Panc1 (cell line): ENCODE data around the gene GRM3. TPM values are rescaled to one million over a fixed set of nuclear protein-coding genes. Genes with fewer than 3 reads are reported as not detected.

Source experiments
- ATAC-seq: fragments of 200-7000 bp; cut with Tn5 transposase; 2 replicates; pipeline ENCODE4 v1.9.1; 2020; ENCODE audit warnings: mild to moderate bottlenecking, moderate library complexity
- BruUV-seq: library from RNA; stranded (reverse); fragments of 400-500 nt; replicated peaks from 2 replicates; lab custom pipeline; 2021; lab: Mats Ljungman, UMichigan
- CTCF ChIA-PET: fragments of 300-600 bp; sonication (Branson Sonifier 250); formaldehyde crosslinking; loops from one replicate; lab custom pipeline; 2022; ENCODE audit warnings: antibody characterized with exemption; lab: Charles Lee
- POLR2A ChIA-PET: fragments of 300-600 bp; sonication (Branson Sonifier 250); formaldehyde crosslinking; loops from one replicate; lab custom pipeline; 2022; ENCODE audit warnings: antibody characterized with exemption; lab: Charles Lee
- DNase-seq: peaks from one replicate; pipeline ENCODE4 v3.0.0-alpha.2; 2010; ENCODE audit warnings: low read depth, low spot score
- H3K27ac ChIP-seq: 2 replicates; pipeline ENCODE4 v1.5.1; 2011; ENCODE audit warnings: mild to moderate bottlenecking, low read length, inconsistent platforms
- H3K27me3 ChIP-seq: fragments of 200-500 bp; sonication (Bioruptor generic); 2 replicates; pipeline ENCODE4 v1.6.0; 2014; ENCODE audit warnings: low read length, inconsistent platforms; ENCODE audit not compliant: control insufficient read depth, insufficient read depth
- H3K36me3 ChIP-seq: fragments of 200-500 bp; sonication (Bioruptor generic); 2 replicates; pipeline ENCODE4 v1.5.1; 2014; ENCODE audit warnings: inconsistent platforms, mild to moderate bottlenecking, low read length, moderate library complexity; ENCODE audit not compliant: control insufficient read depth, insufficient read depth
- H3K4me1 ChIP-seq: 2 replicates; pipeline ENCODE4 v1.5.1; 2011; ENCODE audit warnings: inconsistent platforms, mild to moderate bottlenecking, low read length, moderate library complexity; ENCODE audit not compliant: control insufficient read depth, insufficient read depth
- H3K4me3 ChIP-seq, 2 experiments: 2 replicates each; pipeline ENCODE4 v1.5.1; 2011 to 2012; ENCODE audit warnings: low read depth in 2 of 2, low read length in 2 of 2, mild to moderate bottlenecking in 2 of 2, inconsistent platforms in 1 of 2, moderate library complexity in 1 of 2
- H3K9me3 ChIP-seq: fragments of 200-500 bp; sonication (Bioruptor generic); 2 replicates; pipeline ENCODE4 v1.5.1; 2014; ENCODE audit warnings: low read depth, mild to moderate bottlenecking, inconsistent platforms, low read length, moderate library complexity; ENCODE audit not compliant: control insufficient read depth, insufficient read depth
- POLR2AphosphoS5 ChIP-seq: IDR thresholded peaks from 2 replicates; pipeline ENCODE4 v1.6.1; 2012; ENCODE audit warnings: mild to moderate bottlenecking, low read depth, low read length, moderate library complexity
- SIN3A ChIP-seq: IDR thresholded peaks from 2 replicates; pipeline ENCODE4 v1.6.1; 2012; ENCODE audit warnings: low read depth, mild to moderate bottlenecking, low read length, moderate library complexity, borderline replicate concordance; ENCODE audit not compliant: insufficient read depth
- TCF7L2 ChIP-seq: IDR thresholded peaks from 2 replicates; pipeline ENCODE4 v1.6.1; 2011; ENCODE audit warnings: mild to moderate bottlenecking, low read depth, low read length, inconsistent platforms
- in situ Hi-C: cut with HindIII; loops from 2 replicates; pipeline ENCODE4 v1.10.0; 2016; ENCODE audit warnings: low sequenced_read_pairs, low pct_unique_long_range_greater_than_20kb
- intact Hi-C: fragments of 100-400 bp; cut with micrococcal nuclease; formaldehyde crosslinking; loops from one replicate; pipeline ENCODE4 v1.10.0; 2022; ENCODE audit not compliant: unreplicated experiment
- total RNA-seq: library from RNA; stranded (reverse); gene quantifications from one replicate; pipeline ENCODE4 v1.2.1, GENCODE V29; 2021; ENCODE audit not compliant: unreplicated experiment
- TF ChIP-seq, protein P1 (sequence below), 2 experiments: IDR thresholded peaks; 2 replicates each; pipeline ENCODE4 v1.6.1; 2011 to 2012; ENCODE audit warnings: low read depth in 2 of 2, control low read depth in 1 of 2, low read length in 1 of 2, mild to moderate bottlenecking in 1 of 2, moderate library complexity in 1 of 2; ENCODE audit not compliant: insufficient read depth in 1 of 2
- TF ChIP-seq, protein P2 (sequence below): fragments of 450-650 bp; IDR thresholded peaks from 2 replicates; pipeline ENCODE4 v1.5.1; 2017; ENCODE audit warnings: mild to moderate bottlenecking

Gene GRM3
- total RNA-seq, 1 experiment from 2014 or later: not detected

DNA sequence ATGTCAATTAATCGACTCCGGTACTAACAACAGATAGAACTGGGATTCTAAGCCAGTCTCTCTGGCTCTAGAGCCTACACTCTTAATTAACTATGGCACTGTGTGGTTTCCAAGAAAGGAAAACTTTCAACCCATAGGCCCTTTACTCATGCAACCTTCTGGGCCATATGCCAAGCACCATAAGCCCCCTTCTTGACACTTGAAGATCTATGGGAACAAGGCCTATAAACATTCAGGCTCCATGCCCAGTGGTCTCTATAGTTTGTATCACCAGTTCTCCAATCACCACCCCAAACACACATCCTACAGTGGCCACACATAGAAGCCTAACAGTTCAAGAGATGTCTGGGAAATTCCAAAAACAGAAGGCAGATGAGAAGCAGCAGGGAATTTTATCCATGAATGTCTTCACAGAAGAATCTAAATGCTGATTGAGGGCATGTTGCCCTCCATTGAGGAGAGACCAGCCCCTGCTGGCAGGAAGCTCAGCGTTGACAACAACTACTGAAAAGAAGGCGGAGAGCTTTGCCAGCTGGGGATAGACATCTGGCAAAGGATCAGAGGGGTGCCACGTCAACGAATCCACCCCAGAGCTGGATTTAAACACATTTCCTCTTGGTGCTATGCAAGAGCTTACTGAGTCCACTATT lies 64.4 kb downstream of the GRM3 start:
- DNase-seq (no peak), ATAC-seq (no peak)
- TF ChIP-seq, protein P1, sequence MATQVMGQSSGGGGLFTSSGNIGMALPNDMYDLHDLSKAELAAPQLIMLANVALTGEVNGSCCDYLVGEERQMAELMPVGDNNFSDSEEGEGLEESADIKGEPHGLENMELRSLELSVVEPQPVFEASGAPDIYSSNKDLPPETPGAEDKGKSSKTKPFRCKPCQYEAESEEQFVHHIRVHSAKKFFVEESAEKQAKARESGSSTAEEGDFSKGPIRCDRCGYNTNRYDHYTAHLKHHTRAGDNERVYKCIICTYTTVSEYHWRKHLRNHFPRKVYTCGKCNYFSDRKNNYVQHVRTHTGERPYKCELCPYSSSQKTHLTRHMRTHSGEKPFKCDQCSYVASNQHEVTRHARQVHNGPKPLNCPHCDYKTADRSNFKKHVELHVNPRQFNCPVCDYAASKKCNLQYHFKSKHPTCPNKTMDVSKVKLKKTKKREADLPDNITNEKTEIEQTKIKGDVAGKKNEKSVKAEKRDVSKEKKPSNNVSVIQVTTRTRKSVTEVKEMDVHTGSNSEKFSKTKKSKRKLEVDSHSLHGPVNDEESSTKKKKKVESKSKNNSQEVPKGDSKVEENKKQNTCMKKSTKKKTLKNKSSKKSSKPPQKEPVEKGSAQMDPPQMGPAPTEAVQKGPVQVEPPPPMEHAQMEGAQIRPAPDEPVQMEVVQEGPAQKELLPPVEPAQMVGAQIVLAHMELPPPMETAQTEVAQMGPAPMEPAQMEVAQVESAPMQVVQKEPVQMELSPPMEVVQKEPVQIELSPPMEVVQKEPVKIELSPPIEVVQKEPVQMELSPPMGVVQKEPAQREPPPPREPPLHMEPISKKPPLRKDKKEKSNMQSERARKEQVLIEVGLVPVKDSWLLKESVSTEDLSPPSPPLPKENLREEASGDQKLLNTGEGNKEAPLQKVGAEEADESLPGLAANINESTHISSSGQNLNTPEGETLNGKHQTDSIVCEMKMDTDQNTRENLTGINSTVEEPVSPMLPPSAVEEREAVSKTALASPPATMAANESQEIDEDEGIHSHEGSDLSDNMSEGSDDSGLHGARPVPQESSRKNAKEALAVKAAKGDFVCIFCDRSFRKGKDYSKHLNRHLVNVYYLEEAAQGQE (IDR thresholded peaks at IDR 0.05; ENCODE audit: insufficient read depth in 1 of 2, low read depth in 2 of 2, low read length in 1 of 2): no peak
- TF ChIP-seq, protein P2, sequence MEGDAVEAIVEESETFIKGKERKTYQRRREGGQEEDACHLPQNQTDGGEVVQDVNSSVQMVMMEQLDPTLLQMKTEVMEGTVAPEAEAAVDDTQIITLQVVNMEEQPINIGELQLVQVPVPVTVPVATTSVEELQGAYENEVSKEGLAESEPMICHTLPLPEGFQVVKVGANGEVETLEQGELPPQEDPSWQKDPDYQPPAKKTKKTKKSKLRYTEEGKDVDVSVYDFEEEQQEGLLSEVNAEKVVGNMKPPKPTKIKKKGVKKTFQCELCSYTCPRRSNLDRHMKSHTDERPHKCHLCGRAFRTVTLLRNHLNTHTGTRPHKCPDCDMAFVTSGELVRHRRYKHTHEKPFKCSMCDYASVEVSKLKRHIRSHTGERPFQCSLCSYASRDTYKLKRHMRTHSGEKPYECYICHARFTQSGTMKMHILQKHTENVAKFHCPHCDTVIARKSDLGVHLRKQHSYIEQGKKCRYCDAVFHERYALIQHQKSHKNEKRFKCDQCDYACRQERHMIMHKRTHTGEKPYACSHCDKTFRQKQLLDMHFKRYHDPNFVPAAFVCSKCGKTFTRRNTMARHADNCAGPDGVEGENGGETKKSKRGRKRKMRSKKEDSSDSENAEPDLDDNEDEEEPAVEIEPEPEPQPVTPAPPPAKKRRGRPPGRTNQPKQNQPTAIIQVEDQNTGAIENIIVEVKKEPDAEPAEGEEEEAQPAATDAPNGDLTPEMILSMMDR: no peak
- no peak for TF ChIP-seq SIN3A
- no peak for TF ChIP-seq TCF7L2
- no peak for TF ChIP-seq POLR2AphosphoS5
- no peaks in the 10 kb centered on the region for H3K4me1 ChIP-seq
- no peaks in the 10 kb centered on the region; the same call in 1 of the 2 replicates for H3K36me3 ChIP-seq
- no peaks in the 10 kb centered on the region for H3K27me3 ChIP-seq
- intact Hi-C loops: no loop called here
- no TSS peak for BruUV-seq
- ChIA-PET CTCF (no interaction called here), POLR2A (no interaction called here)
- no peak overlapping the region for H3K4me3 ChIP-seq
- H3K9me3 ChIP-seq: no peaks in the 10 kb centered on the region; the same call in 1 of the 2 replicates
- in situ Hi-C loops: no loop called here
- H3K27ac ChIP-seq: no peak overlapping the region

DNA sequence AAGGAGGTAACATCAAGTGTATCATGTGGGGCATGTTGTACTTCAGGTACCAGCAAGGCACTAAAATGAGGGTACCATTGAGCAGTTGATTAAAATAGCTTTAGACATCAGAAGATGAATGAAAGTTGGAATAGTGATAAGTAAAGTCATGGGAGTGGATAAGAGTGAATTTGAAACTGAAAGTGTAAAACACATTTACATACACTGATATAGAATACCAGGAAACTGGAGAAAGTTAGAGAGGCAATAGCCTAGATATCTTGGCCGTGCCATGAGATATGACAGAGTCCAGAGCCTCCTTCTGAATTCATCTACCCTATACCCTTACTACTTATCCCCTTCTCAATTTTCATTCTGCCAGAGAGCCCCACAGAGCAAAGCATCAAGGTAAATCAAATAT lies 76.6 kb downstream of the GRM3 start:
- no peaks in the 10 kb centered on the region for H3K9me3 ChIP-seq
- no peaks in the 10 kb centered on the region for H3K4me1 ChIP-seq
- no peak for TF ChIP-seq POLR2AphosphoS5
- no peak for TF ChIP-seq SIN3A
- no peak for TF ChIP-seq TCF7L2
- TF ChIP-seq, protein P2: no peak
- TF ChIP-seq, protein P1 (IDR thresholded peaks at IDR 0.05; ENCODE audit: insufficient read depth in 1 of 2, low read depth in 2 of 2, low read length in 1 of 2): no peak
- intact Hi-C loops (no loop called here), in situ Hi-C loops (no loop called here)
- POLR2A ChIA-PET: no interaction called here
- H3K27me3 ChIP-seq: no peaks in the 10 kb centered on the region
- CTCF ChIA-PET: no interaction called here
- no peak overlapping the region for H3K4me3 ChIP-seq
- no peak for ATAC-seq
- H3K27ac ChIP-seq: no peak overlapping the region
- no peaks in the 10 kb centered on the region for H3K36me3 ChIP-seq
- BruUV-seq: no TSS peak
- no peak for DNase-seq
